ENCODE measurements around the gene CCL2. TPM values are rescaled to one million over a fixed set of nuclear protein-coding genes. Genes with fewer than 3 reads are reported as not detected.
"Not testable (repeated sequence)": the region's sequence is repeated elsewhere in the genome, so short reads cannot be mapped to it uniquely, and the experiment has no call there.

Gene CCL2
- 8.7 TPM for total RNA-seq

GRCh38 chr17:34254651-34255380 lies at the start of gene CCL2:
Gene CCL2, plus strand, starts transcription at chr17:34255285. Its CDS starts 65 bp downstream, at chr17:34255350.
- peak; percentile 29 for DNase-seq

- no peak for DNase-seq
Measured at GRCh38 chr17:34205401-34205800, 49.7 kb upstream of the CCL2 start.

- DNase-seq = no peak
Measured at GRCh38 chr17:34206569-34206968, 48.5 kb upstream of the CCL2 start.

GRCh38 chr17:34207572-34207971 lies 47.5 kb upstream of the CCL2 start:
- DNase-seq = no peak

- no peak for DNase-seq
Measured at GRCh38 chr17:34218748-34219147, 36.3 kb upstream of the CCL2 start.

- no peak for DNase-seq
Measured at GRCh38 chr17:34219405-34219804, 35.7 kb upstream of the CCL2 start.

- DNase-seq = no peak
Measured at GRCh38 chr17:34220045-34220751, 34.9 kb upstream of the CCL2 start.

GRCh38 chr17:34220752-34221395 lies 34.2 kb upstream of the CCL2 start:
- DNase-seq = no peak

GRCh38 chr17:34221411-34221810 lies 33.7 kb upstream of the CCL2 start:
- no peak for DNase-seq

- no peak for DNase-seq
Measured at GRCh38 chr17:34222722-34223497, 32.2 kb upstream of the CCL2 start.

GRCh38 chr17:34225046-34225445 lies 30.0 kb upstream of the CCL2 start:
- DNase-seq = no peak

- DNase-seq = no peak
Measured at GRCh38 chr17:34226011-34226743, 28.9 kb upstream of the CCL2 start.

- DNase-seq = no peak
Measured at GRCh38 chr17:34226744-34227034, 28.4 kb upstream of the CCL2 start.

GRCh38 chr17:34227293-34227692 lies 27.8 kb upstream of the CCL2 start:
- not testable (repeated sequence) for DNase-seq

GRCh38 chr17:34227707-34228106 lies 27.4 kb upstream of the CCL2 start:
- no peak for DNase-seq

GRCh38 chr17:34228781-34229180 lies 26.3 kb upstream of the CCL2 start:
- no peak for DNase-seq

- no peak for DNase-seq
Measured at GRCh38 chr17:34230342-34230741, 24.7 kb upstream of the CCL2 start.

GRCh38 chr17:34234616-34235015 lies 20.5 kb upstream of the CCL2 start:
- no peak for DNase-seq

- DNase-seq = no peak
Measured at GRCh38 chr17:34235389-34236028, 19.6 kb upstream of the CCL2 start.

GRCh38 chr17:34236281-34236892 lies 18.7 kb upstream of the CCL2 start:
- DNase-seq = no peak

GRCh38 chr17:34237458-34237857 lies 17.6 kb upstream of the CCL2 start:
- no peak for DNase-seq
